Upper lobe of left lung (tissue), 4 donors: Measurements from ENCODE around the gene GALNT14.

Experiments
- EP300 ChIP-seq, 4 donors: sonication (generic); formaldehyde crosslinking; IDR thresholded peaks; one replicate each; pipeline ENCODE4 v1.5.1; 2017; ENCODE audit warnings: antibody characterized with exemption in 4 of 4, control low read depth in 2 of 4
- POLR2A ChIP-seq, 4 donors: fragments of 450-650 bp; IDR thresholded peaks; one replicate each; pipeline ENCODE4 v1.5.1; 2016 to 2017; ENCODE audit warnings: antibody characterized with exemption in 4 of 4, mild to moderate bottlenecking in 2 of 4
- TF ChIP-seq, protein P1 (sequence below), 6 experiments: fragments of 450-650 bp in 4 of 6; fragments of 200-600 bp in 2 of 6; sonication (generic) in 2 of 6; IDR thresholded peaks; one replicate each; pipeline ENCODE4 v1.5.1; 2016 to 2019; ENCODE audit warnings: antibody characterized with exemption in 6 of 6

DNA sequence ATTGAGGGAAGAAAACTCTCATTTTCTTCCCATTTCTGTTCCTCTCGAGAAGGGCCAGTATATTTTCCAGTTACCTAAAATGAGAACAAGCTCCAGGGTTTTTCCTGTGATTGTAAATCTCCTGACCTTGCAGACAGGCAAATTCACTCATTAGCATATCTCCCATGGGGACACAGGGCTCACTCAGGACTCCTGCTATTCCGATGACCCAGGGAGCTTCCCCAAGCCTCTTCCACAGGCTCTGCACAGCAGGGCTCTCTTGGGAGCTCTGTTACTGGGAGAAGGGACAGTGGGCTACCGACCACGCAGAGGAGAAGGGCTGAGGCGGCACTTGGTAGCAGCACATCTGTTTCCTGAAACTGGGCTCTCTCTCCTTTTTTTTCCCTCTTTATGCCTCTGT is 195.8 kb downstream of the GALNT14 start:
- TF ChIP-seq, protein P1, sequence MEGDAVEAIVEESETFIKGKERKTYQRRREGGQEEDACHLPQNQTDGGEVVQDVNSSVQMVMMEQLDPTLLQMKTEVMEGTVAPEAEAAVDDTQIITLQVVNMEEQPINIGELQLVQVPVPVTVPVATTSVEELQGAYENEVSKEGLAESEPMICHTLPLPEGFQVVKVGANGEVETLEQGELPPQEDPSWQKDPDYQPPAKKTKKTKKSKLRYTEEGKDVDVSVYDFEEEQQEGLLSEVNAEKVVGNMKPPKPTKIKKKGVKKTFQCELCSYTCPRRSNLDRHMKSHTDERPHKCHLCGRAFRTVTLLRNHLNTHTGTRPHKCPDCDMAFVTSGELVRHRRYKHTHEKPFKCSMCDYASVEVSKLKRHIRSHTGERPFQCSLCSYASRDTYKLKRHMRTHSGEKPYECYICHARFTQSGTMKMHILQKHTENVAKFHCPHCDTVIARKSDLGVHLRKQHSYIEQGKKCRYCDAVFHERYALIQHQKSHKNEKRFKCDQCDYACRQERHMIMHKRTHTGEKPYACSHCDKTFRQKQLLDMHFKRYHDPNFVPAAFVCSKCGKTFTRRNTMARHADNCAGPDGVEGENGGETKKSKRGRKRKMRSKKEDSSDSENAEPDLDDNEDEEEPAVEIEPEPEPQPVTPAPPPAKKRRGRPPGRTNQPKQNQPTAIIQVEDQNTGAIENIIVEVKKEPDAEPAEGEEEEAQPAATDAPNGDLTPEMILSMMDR (IDR thresholded peaks at IDR 0.05): no peak
- TF ChIP-seq POLR2A (IDR thresholded peaks at IDR 0.05) (no peak), EP300 (IDR thresholded peaks at IDR 0.05) (no peak)
